IPS-11a (cell line): Measurements from ENCODE around the gene DPPA5.
"Not testable (repeated sequence)": the region's sequence is repeated elsewhere in the genome, so short reads cannot be mapped to it uniquely, and the experiment has no call there.

Experiments
- H3K4me3 ChIP-seq: one replicate; pipeline ENCODE4 v1.5.1; 2013; ENCODE audit warnings: low read depth, low read length, control low read depth

The DPPA5 gene

DNA sequence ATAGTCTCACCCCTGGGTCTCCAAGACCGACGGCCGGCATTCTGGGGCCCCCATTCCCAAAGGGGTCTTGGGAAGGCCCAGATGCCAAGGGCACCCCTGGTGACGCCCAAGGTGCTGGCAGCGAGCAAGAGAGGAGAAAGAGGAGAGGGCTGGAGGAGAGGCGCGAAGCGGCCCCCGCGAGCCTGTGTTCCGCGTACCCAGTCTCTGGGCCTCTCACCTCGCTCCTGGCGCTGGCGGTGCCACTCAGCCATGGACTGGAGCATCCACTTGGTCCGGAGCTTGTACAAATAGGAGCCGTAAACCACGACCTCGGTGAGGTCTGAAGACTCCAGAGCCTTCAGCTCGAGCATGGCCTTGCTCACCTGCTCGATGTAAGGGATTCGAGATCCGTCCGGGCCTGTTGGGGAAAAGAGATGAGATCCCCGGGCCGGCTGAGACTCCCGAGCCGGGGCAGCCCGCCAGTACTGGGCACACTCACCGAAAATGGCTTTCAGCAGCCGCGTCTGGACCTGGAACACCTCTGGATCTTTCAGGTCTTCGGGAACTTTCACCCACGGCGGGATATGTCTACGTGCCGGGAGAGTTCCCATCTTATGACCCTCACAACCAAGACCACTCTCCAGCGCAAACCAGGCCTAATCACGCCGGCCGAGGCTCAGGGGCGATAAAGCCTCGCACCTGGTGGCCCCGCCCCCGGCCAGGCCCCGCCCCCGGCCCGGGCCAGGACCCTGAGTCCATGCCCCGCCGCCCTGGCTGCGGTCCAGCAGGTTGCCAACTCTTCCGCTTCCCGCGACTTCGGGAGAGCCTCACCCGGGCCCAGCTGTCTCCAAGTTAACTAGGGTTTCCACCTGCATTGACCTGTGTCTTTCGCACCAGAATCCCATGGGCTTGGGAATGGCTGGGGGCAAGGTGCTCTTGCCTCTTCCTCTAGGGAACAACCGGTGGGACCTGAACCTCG, at the start of gene DPPA5:
TSS of gene DPPA5 (minus strand) at position 641 of the 958 bp plus-strand sequence. CDS start at position 590, 51 bp downstream.
- no peak within 1 kb of the TSS for H3K4me3 ChIP-seq

GRCh38 chr6:73400656-73401055, 46.6 kb upstream of the DPPA5 start:
- no peak overlapping the region for H3K4me3 ChIP-seq

GRCh38 chr6:73395875-73396274, 41.8 kb upstream of the DPPA5 start:
- H3K4me3 ChIP-seq = no peak overlapping the region

DNA sequence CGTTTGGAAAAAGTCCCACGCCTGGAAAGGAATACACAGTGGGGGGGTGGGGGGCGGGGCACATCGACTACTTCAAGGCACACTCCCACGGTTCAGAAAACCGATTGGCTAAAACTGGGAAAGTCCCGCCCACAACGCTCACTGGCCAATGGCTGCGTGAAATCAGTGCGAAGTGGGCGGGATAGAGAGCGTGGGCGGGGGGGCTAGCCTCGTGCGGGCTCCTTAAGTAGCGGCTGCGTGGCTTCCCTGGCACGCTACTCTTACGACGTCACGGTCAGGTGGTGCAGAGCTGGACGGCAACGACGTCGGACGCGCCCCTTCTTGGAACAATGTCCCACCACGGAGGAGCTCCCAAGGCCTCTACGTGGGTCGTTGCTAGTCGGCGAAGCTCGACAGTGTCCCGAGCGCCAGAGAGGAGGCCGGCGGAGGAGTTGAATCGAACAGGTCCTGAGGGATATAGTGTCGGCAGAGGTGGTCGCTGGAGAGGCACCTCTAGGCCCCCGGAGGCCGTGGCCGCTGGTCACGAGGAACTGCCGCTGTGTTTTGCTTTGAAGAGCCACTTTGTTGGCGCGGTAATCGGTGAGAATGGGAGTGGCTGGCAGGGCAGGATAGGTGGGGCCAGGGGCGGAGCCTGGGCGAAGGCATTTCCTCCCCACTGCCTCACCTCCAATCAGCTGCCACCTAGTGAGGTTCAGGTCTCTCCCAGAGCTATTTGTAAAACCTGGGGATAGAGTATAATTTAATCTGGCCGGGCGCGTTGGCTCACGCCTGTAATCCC, 40.7 kb upstream of the DPPA5 start, which contains the start of gene DDX43:
TSS of gene DDX43 (plus strand) at position 252 of the 778 bp plus-strand sequence. CDS start at position 330, 78 bp downstream.
- H3K4me3 ChIP-seq = no peak within 1 kb of the TSS

DNA sequence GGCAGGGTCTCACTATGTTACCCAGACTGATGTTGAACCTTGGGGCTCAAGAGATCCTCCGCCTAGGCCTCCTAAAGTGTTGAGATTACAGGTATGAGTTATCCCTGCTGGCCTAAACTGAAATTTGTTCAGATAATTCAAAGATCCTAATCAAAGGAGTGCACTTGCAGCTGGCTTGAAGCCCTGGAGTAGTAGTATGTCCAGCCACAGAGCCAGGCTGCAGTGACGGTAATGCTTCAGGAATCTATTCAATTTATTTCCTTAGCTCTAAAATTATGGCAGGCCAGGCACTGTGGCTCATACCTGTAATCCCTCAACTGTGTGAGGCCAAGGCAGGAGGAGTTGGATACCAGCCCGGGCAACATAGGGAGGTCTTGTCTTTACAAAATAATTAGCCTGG, 39.2 kb upstream of the DPPA5 start:
- no peak overlapping the region for H3K4me3 ChIP-seq

GRCh38 chr6:73392188-73392587, 38.1 kb upstream of the DPPA5 start:
- H3K4me3 ChIP-seq = not testable (repeated sequence)

DNA sequence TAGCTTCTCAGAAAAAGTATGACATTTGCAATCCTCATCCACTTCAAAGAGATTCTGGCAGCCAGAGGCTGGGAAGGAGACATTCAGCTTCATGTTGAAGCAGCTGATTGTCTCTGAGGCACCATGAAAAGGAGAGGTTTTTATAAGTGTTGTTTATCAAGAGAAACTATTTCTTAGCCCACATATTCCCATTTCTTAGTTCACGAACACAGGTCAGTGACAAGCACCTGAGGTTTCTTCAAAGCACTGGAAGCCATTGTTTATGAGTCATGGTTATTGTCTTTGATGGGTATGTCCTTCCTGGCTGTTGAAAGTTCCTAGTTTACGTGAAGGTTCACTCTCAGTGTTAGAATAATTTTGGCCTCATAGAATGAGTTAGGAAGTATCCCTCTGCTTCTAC, 37.6 kb upstream of the DPPA5 start:
- H3K4me3 ChIP-seq = no peak overlapping the region

- no peak overlapping the region for H3K4me3 ChIP-seq
Measured at GRCh38 chr6:73389854-73390253, 35.8 kb upstream of the DPPA5 start.

DNA sequence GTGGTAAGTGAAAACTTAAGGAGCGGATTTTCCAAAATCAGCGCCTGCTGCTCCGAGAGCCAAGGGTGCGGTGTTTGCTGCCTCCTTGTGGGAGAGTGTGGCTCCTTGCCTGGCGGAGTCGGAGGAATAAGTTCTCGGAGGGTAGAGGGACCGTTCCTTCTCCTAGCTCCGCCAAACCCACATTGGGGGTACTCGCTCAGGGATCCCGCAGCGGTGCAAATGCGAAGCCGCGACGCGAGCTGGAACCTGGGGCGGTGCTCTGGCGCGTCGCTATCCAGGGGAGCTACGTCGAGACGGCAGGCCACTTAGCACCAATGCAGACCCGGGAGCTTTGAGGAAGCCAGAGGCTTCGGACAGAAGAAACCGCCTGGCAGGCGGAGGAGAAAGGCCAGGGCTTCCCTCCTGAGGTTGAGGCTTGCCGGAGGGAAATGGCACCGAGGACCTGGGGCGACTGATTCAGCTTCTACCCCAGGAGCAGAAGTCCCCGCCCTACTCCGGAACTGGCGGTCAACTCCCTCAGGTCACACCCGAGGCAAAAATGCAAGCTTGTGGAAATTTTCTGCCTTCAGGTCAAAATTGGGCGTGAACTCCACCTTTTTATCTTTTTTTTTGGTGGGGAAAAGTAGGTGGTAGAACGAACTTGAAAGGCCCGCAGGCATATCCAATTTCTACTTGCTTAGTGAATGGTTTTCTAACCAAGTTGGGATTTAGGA, 34.9 kb upstream of the DPPA5 start:
- peak overlapping the region; percentile 34 for H3K4me3 ChIP-seq

DNA sequence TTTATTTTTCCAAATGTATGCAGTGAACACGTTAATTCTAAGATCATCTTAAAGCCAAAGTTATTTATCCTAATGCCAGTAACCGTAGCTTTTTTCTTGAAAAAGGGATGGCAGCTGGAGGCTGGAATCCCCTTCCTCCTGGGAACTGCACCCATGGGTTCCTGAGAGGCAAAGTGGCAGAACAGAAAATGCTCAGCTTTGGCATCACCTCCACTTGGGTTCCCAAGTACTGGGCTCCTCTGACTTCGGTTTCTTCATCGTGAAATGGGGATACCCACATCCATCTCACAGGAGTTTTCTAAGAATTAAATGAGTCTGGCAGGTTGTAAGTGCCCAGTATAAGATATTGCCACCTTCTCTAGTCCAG, 34.3 kb upstream of the DPPA5 start:
- H3K4me3 ChIP-seq = no peak overlapping the region

DNA sequence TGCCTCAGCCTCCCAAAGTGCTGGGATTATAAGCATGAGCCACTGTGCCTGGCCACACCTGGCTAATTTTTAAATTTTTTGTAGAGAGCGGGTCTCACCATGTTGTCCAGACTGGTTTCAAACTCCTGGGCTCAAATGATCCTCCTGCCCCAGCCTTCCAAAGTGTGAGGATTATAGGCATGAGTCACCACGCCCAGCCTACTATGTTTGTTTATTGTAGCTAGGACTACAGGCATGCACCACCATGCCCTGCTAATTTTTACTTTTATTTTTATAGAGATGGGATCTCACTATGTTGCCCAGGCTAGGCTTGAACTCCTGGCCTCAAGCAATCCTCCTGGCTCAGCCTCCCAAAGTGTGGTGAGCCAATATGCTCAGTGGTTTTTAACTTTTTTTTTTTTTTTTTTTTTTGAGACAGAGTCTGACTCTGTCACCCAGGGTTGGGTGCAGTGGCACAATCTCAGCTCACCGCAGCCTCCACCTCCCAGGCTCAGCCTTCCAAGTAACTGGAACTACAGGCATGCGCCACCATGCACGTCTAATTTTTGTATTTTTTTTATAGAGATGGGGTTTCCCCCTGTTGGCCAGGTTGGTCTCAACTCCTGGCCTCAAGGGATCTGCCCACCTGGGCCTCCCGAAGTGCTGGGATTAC, 28.5 kb upstream of the DPPA5 start:
- no peak overlapping the region for H3K4me3 ChIP-seq

GRCh38 chr6:73381531-73381930, 27.5 kb upstream of the DPPA5 start:
- H3K4me3 ChIP-seq = not testable (repeated sequence)

DNA sequence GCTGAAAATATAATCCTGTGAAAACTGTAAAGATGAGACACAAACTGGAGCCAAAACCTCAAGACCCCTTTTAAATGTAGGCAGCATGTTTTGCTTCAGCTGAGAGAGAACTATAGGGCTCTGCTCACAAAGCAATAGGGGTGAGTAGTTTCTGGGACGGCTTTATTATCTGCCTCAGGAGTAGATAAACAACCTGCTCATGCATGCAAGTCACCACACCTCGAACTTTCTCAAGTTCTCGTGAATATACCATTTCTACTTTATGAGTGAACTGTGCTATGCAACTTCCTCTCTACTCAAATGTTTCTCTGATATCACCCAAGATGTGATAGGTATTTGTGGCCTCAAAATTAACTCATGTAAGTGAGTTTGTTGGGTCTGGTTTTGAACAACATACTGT, 23.1 kb upstream of the DPPA5 start:
- H3K4me3 ChIP-seq = no peak overlapping the region

- H3K4me3 ChIP-seq = no peak overlapping the region
Measured at GRCh38 chr6:73375216-73375615, 21.1 kb upstream of the DPPA5 start.

GRCh38 chr6:73372516-73372915, 18.4 kb upstream of the DPPA5 start:
- no peak overlapping the region for H3K4me3 ChIP-seq

DNA sequence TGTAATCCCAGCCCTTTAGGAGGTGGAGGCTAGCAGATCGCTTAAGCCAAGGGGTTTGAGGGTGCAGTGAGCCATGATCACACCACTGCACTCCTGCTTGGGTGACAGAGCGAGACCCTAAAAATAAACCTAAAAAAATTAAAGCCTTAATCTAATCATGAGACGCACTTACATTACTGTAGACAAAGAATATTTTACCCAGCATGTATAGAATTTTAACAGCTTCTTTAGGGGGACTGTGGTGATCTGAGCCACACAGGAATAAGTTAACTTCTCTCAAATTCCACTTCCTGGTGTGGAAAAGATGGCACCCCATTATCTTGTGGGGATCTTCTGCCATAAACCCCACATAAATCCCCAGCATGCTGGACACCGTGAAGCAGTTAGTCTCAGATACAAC, 17.9 kb upstream of the DPPA5 start:
- H3K4me3 ChIP-seq = no peak overlapping the region

GRCh38 chr6:73369563-73369962, 15.5 kb upstream of the DPPA5 start, which contains the start of gene OOEP:
OOEP (minus strand) TSS chr6:73369897; CDS start chr6:73369792, 105 bp downstream.
- H3K4me3 ChIP-seq = no peak within 1 kb of the TSS

DNA sequence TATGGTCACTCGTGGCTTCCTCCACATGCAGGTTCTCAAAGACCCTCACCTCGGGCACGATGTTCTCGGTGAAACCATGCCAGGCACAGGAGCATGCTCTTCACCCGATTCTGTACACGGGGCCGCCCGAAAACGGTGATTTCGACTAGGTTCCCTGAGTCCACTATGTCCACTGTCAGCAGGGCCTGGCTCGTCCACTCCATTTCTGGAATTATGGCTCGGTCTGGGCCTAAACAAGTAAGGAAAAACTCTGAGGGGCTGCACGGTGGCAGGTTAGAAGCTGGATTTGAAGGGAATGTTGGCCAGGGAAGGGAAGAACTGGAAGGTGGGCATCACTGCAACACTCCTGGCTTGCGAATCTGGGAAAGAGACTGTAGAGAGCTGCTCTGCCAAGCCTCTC, 15.1 kb upstream of the DPPA5 start:
- no peak overlapping the region for H3K4me3 ChIP-seq

GRCh38 chr6:73368675-73369074, 14.6 kb upstream of the DPPA5 start:
- H3K4me3 ChIP-seq = no peak overlapping the region

GRCh38 chr6:73367761-73368355, 13.8 kb upstream of the DPPA5 start:
- H3K4me3 ChIP-seq = no peak overlapping the region
